Ureter (tissue), 1 donor: Measurements from ENCODE around the gene CARS1. TPM values are rescaled to one million over a fixed set of nuclear protein-coding genes. Genes with fewer than 3 reads are reported as not detected.

Experiments
- DNase-seq: peaks from one replicate; pipeline ENCODE4 v3.0.0-alpha.2; 2020; ENCODE audit warnings: low spot score
- total RNA-seq: library from RNA; stranded (reverse); gene quantifications from one replicate; pipeline ENCODE4 v1.2.4, GENCODE V29; 2023
- donor health status: DM: yes; HTN: yes; CAD: no.

Gene CARS1
- total RNA-seq, 1 donor from 2014 or later: 90.0 TPM

DNA sequence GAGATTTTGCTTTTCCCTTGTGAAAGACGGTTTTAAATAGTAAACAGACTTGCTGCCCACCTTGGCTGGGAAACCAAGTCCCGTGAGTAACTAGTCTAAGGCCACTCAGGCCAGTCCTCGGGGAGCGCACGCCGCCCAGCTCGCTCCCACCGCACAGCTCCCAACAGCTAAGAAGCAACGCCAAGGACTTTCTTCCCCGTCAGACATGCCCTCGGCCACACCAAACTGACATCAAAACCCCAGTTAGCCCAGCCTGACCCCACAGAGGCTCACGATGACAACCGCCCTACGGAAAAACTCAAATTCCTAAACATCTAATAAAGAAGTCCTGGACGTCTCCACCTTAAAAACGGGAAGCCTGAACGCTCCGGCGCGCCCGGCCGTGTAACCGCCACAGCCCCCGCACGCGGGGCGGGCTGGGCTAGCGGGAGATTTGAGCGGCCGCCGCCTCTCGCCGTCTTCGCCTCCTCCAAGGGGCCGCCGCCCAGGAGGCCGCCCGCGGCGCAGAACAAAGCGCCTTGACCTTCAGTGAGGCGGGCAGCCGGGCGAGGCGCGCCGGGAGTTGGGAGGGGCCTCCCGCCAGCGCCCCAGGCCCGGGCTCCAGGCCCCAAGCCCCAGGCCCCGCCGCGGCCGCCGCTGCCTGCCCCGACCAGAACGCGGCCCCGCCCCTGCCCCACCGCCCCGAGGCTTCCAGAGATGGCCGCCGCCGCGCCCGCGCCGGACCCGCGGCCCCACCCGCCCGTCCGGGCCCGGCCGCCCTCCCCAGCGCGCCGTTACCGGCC lies 65.6 kb downstream of the CARS1 start:
- no peak for DNase-seq

DNA sequence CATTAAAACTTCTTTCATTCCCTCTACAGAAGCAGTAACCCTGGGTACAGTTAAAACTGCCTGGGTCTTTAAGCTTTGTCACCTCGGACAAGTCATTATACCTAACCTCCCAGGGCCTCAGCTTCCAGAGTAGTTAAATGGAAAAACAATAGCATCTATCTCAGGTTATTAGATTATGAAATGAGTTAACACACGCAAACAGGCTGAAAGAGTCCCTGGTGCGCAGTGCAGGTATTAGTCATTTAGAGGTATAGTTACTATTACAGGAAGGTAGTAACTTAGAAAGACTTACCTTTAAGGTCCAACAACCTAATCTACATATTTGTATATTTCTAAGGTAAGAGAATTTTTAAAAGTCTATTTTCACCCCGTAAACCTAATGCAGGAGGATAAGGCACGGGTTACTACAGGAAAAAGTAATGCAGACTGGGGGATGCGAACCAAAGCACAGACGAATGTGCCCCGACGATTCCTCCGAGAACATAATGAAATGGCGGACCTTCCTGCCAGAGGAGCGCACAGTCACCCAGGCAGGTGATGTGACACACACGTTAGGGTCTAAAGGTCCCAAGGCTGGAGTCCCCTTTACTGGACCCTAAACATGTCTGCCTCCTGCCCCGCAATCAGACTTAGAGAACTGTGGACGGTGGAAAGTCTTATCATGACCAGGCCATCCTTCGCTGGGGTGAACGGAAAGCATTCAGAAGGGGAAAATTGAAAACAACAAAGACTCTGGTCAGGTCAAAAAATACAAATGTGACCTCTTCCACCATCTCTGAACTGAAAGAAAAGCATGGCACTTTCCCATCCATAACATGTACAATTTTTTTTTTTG lies 66.4 kb downstream of the CARS1 start:
- no peak for DNase-seq

DNA sequence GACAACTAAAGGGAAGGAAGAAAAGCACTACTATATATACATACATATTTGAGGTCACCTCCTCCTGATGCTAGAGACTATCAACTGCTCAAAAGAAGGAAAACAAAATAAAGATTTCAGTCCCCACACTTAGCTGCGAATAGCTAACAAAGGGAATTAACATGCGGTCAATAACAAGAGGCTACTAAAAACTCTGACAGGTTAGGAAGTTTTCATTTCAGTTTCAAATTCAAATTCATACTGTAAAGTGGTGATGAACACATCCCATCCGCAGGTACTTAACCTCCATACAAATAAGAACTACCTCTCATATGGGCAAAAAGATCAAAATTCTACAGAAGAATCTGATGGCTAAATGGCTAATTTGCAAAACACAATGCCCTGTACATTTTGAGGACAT lies 67.7 kb downstream of the CARS1 start:
- no peak for DNase-seq

DNA sequence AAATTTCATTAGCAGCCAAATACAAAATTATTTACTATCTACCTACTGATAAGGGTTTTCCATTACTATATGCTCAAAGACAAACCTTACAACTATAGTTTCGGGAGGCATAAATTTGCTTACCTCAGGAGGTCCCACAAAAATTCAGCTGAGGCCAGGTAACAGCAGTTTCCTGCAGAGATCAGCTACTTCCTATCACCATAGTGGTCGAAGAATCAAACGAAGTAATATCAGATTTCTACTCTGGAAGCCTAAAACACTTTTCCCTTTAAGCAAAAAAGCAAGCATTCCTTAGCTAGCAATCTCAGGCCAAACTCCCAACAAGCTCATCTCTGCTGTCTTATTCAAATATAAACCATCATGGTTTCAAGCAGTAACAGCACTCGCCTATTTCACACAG lies 68.2 kb downstream of the CARS1 start:
- DNase-seq: no peak

DNA sequence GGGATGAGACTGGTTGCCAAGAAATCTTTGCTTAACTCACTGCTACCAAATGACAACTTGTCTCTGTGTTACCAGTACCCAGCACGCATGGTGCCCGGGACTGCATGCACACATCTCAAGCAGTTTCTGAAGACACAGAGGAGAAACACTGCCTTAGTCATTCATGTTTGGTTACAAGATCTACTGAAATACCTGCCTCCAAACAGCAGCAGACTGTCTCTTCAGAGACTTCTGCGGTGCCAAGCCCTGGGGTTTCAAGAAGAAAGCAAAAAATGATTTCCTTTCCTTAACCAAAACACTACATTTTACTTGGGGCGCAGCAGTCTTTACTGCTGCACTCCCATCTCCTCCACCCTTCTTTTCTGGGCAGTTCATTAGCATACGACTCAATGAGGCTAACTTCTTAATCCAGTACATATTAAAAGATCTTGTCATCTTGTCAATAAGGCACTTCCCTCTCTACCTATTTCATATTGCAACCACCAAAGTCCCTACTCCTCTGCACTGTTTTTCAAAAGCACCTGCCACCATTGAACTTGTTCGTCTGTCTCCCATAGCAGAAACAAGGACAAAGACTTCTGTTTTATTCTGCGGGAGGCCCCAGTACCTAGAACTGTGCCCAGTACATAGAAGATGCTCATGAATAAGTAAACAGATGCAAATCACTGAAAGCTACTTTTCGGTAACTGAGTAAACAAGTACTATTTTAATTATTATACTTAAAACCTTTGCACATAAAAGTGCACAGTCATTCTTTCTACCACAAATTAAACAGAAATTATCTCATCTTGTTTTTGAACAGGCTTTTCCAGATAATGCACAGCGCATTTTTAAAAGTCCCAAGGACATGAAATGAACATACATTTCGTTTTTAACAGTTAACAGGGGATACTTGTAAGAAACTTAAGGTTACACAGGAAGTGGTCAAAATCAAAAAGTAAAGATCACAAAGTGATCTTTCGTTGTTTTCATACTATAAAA lies 69.1 kb downstream of the CARS1 start:
- no peak for DNase-seq

DNA sequence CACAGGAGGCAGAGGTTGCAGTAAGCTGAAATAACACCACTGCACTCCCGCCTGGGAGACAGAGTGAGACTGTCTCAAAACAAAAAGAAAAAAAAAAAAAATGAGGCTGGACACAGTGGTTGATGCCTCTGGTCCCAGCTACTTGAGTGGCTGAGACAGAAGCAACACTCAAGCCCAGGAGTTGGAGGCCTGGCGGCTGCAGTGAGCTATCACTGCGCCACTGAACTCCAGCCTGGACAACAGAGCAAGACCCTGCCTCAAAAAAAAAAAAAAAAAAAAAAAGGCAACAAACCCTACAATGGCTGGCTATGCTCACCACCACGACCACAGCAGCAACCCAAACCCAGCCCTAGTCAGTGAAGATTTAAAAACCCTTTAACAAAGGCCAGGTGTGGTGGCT lies 73.3 kb downstream of the CARS1 start:
- no peak for DNase-seq

DNA sequence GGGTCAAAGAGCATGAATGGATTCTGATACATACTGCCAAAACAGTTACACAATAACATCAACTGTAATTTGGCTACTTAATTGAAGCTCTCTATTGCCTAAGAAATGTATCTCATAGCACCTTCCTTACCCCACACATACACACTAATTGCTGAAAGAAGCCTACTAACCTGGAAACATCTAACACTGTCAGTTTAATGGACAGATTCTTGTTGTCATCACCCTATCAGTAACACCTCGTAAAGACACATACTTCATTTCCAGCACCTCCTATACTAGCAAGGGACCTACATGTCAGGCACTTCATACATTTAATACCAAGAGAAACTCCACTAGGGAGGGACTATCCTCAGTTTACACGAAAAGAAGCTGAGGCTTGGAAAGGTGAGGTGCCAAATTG lies 75.0 kb downstream of the CARS1 start:
- DNase-seq: no peak

DNA sequence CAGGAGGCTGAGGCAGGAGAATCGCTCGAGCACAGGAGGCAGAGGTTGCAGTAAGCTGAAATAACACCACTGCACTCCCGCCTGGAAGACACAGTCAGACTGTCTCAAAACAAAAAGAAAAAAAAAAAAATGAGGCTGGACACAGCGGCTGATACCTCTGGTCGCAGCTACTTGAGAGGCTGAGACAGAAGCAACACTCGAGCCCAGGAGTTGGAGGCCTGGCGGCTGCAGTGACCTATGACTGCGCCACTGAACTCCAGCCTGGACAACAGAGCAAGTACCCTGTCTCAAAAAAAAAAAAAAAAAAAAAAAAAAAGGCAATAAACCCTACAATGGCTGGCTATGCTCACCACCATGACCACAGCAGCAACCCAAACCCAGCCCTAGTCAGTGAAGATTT lies 76.1 kb downstream of the CARS1 start:
- DNase-seq: no peak

DNA sequence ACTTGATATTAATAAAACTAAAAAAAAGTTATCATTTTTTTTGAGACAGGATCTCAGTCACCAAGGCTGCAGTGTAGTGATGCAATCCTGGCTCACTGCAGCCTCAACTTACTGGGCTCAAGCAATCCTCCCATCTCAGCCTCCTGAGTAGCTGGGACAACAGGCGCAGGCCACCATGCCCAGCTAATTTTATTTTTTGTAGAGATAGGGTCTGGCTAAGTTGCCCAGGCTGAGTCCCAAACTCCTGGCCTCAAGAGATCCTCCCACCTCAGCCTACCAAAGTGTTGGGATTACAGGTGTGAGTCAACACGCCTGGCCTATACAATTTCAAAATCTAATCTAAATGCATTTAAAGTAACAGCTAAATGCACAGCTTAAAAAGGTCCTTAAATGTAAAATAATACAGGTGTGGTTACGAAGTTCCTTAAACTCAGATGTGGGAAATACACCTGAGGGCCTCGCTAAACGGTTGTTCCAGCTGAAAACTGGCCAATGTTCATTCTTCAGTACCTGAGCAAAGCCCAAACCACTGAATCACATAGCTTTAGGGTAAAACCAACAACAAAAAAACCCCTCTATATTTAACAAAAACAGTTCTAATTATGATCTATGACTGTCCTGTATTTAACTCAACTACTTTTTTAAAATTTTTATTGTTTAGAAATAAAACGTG lies 76.9 kb downstream of the CARS1 start:
- DNase-seq: no peak

DNA sequence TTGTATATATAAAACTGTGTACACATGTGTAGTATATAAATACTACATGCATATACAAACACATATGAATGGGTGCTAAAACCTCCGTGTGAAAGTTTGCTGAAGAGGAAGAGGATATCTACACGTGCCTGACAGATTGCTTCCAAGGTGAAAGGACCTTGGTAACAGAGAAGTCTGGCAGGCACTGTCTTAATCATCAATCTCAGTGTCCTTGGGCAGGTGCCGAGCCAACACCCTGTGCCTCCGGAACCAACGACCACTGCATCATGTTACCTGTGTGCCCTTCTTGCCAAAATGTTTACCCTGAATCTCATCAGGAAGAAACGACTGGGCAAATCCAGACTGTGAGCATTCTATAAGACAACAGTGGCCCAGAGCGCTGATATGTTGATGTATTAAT lies 80.1 kb downstream of the CARS1 start:
- DNase-seq: no peak

DNA sequence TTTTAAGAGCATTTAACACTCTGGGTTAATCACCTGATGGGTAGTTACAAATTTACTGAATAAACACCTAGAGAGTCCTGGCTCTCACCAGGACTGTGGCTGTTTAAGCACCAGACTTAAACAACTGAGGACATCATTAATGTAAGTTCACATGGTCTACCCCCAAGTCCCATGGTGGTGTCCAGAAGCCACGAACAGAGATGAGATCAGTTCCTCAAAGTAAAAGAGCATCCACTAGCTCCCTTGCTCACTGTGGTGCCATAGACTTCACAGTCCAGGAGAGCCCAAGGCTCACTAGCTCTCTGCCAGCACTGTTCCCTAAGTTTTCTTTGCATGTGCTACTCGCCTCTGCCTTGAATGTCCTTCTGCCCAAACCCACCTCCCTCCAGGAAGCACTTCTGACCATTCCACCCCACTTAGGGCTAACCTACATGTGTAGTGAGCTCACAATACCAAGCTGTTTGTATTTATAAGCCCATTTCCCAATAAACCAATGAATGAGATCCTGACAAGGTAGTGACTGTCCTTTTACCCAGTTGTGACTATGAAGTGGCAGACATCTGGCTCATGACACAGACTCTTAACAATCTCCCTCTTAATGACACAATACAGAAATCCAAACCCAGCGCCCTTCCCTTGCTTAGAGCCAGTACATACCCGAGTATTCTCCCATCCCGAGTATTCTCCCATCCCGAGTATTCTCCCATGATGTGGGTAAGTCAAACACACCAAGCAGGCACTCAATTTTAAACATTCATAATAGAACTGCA lies 80.7 kb downstream of the CARS1 start:
- no peak for DNase-seq

DNA sequence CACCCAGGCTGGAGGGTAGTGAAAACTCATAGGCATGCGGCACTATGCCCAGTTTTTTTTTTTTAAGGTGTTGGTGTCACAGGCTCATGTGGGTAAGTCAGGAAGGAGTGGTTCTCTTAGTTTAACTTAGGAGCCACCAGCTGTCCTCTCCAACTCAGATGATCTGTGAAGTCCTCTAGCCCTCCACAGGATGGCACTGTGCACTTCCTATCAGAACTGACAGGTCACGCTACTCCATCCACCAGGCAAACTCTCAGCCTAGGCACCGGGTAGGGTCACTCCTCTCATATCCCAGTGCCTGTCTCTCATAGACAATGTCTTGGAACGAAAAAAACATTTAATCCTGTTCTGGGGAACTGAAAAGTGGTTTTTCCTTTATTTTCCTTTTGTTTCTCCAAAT lies 81.6 kb downstream of the CARS1 start:
- DNase-seq: no peak

DNA sequence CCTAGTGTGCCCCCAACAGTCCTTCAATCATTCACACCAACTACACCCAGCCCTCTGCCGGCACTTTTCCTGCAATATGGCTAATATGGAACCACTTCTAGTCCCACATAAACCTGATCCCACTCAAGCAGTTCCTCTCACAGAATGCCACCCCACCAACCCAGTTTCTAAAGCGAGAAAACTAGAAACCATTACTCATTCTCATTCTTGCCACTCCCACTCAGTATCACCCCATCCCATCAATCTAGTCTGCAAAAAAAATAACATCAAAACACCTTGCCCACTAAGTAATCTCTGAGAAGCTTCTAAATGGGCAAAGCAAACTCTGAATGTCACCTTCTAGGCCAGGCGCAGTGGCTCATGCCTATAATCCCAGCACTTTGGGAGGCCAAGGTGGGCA lies 83.0 kb downstream of the CARS1 start:
- DNase-seq: no peak

DNA sequence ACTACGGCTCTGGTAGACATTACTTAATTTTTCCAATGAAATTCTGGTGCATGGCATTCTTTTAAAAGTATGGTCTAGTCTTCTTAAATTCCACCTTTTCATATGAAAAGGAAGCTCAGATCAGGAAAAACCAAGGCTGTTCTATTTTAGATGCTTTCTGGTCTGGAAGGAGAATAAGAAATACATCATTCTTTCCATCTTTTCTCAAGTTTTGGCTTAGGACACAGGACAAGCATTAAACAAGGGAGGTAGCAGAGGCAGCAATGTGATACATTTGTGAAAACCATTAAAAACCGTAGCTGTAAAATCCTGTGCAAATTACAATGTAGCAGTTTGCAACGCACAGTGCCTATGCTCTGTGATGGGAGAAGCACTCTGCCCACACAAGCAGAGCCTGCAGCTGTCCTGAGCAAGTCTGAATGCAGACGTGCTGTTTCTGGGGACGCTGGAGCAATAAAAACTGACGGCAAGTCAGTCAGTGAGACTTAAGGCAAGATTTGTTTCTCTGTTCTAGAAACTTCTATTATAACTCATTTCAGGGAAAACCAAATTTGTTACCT lies 88.8 kb downstream of the CARS1 start:
- DNase-seq: no peak

DNA sequence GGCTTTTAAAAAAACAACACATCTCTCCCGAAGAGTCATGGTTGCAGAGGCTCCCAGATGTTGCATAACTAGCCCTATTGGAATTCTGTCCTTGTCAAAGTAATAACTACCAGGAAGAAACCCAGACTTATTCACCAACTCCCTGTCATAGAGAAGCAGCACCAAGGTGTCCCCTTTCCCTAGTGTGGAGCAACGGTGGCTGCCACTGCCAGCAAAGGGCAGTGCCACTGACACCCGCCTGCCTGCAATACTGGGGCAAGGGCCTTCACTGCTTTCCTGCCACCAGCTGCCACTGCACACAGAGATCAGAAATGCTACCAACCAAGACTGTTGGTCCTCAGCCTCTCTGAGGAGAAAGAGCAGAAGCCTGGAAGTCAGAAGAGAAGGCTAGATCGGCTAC lies 92.4 kb downstream of the CARS1 start:
- DNase-seq: no peak

DNA sequence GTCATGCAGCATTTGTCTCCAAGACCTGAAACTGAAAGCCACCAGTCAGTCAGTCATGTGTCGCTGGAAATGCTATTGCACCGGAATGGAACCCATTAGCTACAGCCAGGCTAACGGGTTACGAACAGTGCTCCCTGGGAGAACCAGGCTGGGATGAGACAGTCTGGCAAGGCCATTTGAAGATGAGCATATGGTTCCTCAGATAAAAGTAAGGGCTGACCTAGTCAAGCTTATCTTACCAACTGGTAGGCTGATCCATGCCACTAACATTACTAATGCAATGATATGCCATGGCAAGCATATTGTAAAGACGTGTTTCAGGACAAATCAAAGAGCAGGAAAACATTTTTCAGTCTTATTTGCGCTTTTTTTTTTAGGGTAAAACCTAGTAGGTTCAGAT lies 93.5 kb downstream of the CARS1 start:
- DNase-seq: no peak

DNA sequence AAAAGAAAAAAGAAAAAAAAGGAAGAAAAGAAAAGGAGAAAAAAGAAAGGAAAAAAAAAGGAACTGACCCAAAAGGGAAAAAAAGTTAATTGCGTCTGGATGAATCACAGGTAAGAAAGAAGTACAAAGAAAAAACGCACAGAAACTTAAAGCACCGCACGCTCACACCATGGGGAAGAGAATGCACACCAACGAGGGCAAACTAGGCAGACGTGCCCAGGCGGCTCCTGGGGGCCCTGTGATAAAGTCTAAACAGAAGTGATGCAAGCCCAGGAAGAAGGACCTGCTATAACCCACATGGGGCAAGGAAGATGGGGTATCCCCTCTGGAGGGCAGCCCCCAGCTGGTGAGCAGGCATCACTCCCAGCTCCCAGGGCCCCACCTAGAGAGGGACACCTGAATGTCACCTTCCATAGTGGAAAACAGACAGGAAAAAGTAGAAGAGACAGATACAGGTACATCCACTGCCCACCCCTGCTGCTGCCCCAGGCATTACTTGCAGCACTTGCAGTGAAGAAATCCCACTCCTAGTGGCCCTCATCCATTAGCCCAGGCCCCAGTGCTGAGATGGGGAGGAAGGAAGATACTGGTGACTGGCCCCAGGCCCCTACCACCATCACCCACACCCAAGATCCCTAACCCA lies 94.0 kb downstream of the CARS1 start:
- no peak for DNase-seq

DNA sequence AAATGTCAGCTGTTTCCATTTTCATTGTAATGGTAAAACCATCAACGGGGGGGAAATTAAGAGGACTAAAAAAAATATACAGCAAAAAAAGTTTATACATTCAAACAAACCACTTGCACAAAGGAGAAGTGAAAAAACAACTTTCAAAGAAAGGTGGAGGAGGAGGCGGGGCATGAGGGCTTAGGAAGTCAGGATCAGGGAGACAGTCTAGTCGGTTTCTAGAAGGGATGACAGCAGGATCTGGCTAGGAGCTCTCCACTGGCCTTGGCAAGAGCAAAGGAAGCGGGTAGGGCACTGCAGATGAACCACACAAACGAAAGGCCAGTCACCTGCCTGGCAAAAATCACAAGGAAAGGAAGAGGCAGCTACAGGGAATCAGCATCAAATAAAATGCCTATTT lies 96.1 kb downstream of the CARS1 start:
- no peak for DNase-seq

DNA sequence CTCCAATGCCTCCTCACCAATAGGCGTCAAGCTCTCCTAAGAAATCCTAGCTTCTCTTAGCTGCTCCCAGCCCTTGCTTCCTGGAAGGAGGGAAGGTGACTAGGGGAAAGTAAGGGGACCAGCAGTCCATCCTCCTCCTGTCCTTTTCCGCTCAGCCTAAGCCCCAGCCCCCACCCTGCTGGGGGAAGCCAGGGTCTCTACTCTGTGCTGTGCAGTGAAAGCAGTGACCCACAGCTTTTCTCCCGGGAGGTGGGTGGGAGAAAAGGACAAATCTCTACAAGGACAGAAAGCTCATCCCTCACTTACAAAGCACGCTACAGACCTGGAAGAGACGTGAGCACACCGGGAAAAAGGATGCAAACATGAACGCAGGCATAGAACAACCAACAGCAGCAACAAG lies 97.1 kb downstream of the CARS1 start:
- no peak for DNase-seq

DNA sequence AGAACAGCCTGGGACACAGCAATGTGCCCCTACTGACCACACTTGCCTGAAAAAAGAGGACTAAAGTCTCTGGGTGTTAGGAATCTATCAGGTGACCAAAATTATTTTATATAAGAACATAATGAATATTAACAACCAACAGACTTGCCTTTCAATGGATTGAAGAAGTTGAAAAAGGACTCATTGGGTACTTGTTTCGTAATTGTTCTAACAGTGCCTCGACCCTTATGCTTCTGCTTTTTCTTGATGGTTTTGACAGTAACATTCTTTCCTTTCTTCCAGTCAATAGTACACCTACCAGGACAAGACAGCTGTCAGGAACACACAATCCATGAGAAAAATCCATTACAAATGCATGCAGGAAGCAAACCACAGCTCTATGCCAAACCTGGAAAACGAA lies 99.0 kb downstream of the CARS1 start:
- no peak for DNase-seq
